T-helper 9 cell (primary cell): Measurements from ENCODE around the gene CACTIN.
A peak's percentile ranks its signal among the peaks of the same experiment; 100 is the strongest.
"Not testable (repeated sequence)": the region's sequence is repeated elsewhere in the genome, so short reads cannot be mapped to it uniquely, and the experiment has no call there.

Experiments used
- DNase-seq: peaks from one replicate; pipeline ENCODE4 v3.0.0-alpha.2; 2020

CACTIN gene

DNA sequence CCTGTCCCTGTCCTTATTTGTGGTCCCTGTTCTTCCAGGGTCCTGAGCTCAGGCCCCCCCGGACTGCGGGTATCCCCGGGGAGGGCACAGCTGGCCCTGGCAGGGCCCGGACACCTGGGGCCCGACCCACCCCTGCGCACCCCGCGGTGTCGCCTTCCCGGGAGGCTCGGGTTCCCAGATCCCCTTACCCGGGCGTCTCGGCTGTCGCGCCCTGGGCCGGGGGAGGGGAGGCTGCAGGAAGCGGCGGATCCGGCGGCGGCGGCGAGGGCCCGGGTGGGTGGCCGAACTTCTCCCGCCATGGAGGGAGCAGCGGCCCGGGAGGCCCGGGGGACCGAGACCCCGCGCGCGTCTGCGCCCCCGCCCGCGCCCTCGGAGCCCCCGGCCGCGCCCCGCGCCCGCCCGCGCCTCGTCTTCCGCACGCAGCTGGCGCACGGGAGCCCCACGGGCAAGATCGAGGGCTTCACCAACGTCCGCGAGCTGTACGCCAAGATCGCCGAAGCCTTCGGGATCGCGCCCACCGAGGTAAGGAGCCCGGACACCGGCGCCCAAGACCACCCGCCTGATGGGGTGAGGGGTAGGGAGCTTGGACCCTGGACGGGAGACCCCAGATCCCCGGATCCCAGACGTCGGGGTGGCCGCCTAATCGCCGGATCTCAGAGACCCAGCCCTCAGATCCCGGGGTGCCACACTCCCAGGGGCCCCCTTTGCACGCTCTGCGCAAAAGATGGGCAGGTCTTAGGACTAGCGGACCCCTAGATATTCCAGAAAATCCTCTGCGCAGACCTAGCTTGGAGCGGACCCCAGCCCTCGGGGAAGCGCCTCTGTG lies 41.1 kb downstream of the CACTIN start, which contains the start of gene GIPC3:
Gene GIPC3, plus strand, starts transcription at position 178 of the 826 bp plus-strand sequence. Its CDS starts 120 bp downstream, at position 298.
- DNase-seq, result no peak

DNA sequence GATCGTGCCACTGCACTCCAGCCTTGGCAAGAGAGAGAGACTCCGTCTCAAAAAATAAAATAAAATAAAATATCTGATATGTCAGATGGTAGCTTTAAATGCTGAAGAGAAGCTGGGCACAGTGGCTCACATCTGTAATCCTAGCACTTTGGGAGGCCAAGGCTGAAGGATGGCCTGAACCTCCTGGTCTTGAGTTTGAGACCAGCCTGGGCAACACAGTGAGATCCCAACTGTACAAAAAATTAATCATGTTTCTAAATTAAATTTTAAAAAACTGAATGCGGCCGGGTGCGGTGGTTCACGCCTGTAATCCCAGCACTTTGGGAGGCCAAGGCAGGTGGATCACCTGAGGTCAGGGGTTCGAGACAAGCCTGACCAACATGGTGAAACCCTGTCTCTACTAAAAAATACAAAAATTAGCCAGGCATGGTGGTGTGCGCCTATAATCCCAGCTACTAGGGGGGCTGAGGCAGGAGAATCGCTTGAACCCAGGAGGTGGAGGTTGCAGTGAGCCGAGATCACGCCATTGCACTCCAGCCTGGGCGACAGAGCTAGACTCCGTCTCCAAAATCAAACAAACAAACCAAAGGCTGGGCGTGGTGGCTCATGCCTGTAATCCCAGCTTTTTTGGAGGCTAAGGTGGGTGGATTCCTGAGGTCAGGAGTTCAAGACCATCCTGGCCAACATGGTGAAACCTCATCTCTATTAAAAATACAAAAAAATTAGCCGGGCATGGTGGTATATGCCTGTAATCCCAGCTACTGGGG lies 42.4 kb downstream of the CACTIN start:
- DNase-seq, result not testable (repeated sequence)

DNA sequence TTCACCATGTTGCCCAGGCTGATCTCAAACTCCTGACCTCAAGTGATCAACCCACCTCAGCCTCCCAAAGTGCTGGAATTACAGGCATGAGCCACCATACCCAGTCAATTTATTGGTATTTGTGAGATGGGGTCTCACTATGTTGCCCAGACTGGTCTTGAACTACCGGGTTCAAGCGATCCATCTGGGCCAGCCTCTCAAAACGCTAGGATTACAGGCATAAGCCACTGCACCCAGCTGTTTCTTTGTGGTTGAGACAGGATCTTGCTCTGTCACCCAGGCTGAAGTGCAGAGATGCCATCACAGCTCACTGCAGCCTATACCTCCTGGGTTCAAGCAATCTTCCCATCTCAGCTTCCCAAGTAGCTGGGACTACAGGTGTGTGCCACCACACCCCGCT lies 44.8 kb downstream of the CACTIN start:
- not testable (repeated sequence) for DNase-seq

DNA sequence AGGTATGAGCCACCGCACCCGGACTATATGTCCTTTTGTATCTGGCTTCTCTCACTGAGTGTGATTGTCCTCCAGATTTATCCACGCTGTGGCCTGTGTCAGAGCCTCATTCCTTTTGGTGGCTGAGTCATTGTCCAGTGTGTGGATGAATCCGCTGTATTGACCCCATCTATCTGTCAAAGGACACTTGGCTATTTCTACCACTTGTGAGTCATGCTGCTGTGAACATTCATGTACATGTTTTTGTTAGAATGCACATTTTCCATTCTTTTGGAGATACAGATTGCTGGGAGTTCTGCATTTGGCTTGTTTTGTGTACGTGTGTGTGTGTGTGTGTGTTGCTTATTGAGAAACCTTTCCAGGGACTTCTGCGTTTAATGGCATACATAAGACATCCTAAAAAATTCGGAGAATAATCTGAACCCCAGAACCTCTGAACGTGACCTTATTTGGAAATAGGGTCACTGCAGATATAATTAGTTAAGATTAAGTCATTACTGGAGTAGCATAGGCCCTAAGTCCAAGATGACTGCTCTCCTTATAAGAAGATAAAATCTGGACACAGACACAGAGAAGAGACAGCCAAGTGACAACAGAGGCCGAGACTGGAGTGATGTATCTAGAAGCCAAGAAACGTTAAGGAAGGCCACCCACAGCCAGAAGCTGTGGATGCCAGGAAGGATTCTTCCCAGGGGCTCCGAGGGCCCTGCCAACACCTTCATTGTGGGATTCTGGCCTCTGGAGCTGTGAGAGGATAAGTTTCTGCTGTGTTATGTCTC lies 46.2 kb downstream of the CACTIN start:
- DNase-seq, result no peak

DNA sequence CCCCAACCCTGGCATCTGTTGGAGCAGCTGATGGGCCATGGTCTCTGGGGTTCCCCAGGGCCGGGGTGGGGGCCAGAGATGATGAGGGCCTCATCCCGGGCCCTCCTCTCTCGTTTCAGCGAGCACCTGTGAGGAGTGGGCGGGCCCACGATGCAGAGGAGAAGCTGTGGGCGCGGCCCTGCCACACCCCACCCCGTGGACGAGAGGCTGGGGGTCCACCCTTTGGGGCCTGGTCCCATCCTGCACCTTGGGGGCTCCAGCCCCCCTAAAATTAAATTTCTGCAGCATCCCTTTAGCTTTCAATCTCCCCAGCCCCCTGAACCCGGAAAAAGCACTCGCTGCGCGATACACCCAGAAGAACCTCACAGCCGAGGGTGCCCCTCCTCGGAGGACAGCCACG lies 48.2 kb downstream of the CACTIN start:
- DNase-seq, result no peak

GRCh38 chr19:3577723-3578344 lies 48.8 kb downstream of the CACTIN start:
- DNase-seq, result no peak

DNA sequence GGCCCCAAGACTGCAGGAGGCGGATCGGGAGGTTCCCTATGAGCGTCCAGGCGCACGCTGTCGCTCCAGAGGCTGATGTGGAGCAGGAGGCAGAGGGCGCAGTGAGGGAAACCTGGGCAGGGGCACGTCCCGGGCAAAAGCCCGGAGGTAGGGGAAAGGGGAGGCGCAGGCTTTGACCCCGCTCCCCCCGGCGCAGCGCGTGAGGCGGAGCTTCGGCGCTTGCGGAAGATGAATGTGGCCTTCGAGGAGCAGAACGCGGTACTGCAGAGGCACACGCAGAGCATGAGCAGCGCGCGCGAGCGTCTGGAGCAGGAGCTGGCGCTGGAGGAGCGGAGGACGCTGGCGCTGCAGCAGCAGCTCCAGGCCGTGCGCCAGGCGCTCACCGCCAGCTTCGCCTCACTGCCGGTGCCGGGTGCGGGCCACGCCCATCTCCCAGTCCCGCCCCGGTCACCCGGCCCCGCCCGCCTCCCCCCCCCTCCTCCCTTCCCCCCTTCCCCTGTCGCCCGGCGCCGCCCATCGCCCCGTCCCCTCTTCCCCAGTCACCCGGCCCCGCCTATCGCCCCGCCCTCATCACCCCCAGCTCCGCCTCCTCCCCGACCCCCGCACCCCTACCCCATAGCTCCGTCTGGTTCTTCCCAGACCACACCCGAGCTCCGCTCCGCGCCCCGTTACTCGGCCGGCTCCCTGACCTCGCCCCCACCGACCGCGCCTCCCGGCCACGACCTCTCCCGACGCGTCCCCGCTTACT lies 49.7 kb downstream of the CACTIN start:
- DNase-seq, result no peak

DNA sequence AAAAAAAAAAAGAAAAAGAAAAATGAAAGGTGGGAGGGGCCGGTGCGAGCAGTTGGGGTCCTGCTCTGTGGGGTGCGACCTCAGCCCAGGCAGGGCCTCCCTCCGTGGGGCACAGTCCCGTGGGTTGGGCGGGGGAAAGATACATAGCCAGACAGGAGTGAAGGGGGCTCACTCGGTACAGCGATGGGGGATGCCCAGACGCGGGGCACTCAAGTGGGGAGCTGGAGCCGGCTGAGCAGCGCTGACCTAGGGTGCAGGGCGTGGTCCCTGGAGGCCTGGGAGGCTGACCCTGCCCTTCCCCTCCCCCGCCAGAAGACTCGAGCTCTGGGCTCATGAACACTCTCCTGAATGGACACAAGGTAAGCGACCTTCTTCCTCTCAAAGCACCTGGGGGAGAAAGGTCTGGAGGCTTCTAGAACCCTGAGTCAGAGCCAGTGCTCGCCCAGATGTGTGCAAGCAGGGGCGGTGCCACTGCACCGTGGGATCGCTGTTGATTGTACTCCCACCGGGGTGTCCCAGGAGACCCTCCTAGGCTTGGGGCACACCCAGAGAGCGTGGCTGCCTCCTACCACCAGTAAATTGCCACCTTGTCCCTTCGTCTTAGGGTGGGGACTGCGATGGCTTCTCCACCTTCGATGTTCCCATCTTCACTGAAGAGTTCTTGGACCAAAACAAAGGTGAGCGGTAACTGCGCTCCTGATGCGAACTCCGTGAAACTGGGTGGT lies 50.5 kb downstream of the CACTIN start:
- DNase-seq, result no peak

DNA sequence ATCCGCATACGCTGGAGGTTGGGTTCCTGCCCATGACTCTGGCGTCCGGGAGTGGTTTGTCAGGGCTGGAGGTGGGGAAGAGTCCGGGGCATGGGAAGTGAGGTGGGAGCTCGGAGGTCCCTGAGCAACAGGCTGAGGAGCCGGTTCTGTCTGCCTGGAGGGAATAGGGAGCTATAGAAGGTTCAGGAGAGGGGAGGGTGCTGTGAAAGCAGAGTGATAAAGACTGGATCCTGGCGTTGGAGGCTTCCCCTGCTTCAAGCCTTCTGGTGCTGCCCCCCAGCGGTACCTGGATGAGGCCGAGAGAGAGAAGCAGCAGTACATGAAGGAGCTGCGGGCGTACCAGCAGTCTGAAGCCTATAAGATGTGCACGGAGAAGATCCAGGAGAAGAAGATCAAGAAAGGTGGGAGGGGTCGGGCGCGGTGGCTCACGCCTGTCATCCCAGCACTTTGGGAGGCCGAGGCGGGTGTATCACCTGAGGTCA lies 51.3 kb downstream of the CACTIN start:
- no peak for DNase-seq

DNA sequence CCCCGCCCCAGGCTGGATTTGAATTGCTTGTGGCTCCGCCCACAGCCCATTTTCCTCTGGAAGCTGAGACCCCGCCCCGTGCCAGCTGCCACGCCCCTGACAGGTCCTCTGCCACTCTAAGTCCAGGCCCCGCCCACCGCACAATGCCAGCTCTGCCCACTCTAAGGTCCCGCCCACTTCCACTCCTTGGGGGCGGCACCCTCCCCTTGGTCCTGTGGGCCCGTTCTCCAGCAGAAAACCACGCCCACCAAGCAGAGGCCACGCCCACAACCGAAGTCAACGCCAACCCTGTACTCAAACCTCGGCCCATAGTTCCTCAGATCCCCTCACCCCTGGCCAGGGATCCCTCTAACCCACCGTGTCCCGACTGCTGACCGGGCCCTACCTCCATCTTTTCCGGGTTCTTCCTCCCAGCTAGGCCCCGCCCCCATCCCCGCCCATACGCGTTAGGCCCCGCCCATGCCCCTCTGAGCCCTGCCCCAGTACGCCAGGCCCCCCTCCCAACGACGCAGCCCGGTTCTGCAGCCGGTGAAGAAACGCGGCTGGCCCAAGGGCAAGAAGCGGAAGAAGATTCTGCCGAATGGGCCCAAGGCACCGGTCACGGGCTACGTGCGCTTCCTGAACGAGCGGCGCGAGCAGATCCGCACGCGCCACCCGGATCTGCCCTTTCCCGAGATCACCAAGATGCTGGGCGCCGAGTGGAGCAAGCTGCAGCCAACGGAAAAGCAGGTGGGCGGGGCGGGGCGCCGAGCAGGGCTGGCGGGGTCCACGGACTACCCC lies 52.5 kb downstream of the CACTIN start:
- DNase-seq, result peak; percentile 70

GRCh38 chr19:3573162-3573857 lies 53.3 kb downstream of the CACTIN start:
- DNase-seq, result no peak

DNA sequence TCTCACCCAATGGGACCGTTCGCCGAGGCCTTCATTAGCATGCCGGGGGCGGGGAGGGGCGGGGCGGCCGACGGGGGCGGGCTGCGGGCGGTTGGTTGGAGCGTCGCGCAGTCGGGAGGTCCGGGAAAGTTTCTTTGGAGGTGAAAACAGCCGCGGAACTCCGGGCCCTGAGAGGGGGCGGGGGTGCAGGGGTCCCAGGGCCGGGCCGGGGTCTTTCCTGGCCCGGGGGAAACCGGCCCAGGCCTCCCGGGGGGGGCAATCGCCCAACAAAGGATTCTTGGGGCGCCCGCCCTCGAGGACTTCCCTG lies 53.8 kb downstream of the CACTIN start, which contains the start of gene HMG20B:
Gene HMG20B, plus strand, starts transcription at position 90 of the 307 bp plus-strand sequence. CDS start 366 bp downstream, outside the sequence.
- DNase-seq, result no peak

DNA sequence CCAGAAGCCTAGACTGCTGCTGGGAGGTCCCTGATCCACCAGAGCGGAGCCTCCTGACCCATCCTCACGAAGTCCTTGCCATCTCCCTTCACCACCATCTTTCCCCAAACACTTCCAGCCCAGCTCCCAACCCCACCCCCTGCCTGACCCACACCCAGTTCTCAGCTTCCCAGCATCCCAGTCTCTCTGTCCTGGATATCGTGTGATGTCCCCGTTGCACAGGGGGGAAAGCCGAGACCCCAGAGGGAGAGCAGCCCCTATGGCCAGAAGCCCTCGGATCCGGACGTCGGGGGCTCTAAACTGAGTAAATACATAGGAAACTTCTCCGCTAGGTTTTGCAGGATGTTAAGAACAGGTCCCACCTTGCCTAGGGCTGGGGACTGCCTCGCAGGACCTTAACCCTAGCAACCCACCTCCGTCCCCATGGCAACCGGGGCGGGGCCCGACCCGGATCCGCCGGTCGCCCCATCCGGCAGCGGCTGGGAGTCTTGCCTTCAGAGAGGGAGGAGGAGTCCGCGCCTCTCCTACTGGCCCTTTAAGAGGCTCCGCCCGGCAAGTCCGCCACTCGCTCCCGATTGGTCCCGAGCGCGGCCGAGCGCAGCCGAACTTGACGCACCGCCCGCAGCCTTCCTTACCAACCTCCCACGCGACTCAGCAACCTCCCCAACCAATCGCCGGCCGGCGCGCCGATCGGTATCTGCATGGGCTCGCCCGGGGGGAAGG lies 54.3 kb downstream of the CACTIN start:
- DNase-seq, result peak; percentile 98

DNA sequence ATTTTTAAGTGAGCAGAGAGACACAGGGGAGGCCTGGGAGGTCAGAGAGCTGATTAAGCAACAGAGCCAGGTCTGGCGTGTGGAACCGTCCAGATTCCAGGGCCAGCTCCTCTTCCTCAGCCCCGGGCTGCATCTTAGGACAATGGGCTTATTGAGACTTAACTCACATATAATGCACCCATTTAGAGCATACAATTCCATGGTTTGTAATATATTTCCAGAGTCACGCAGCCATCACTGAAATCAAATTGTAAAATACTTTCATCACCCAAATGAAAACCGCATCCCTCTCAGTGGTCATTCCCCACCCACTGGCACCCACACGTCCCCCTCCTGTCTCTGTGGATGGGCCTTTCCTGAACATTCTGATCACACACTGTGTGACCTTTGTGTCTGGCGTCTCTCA lies 56.0 kb downstream of the CACTIN start:
- no peak for DNase-seq

DNA sequence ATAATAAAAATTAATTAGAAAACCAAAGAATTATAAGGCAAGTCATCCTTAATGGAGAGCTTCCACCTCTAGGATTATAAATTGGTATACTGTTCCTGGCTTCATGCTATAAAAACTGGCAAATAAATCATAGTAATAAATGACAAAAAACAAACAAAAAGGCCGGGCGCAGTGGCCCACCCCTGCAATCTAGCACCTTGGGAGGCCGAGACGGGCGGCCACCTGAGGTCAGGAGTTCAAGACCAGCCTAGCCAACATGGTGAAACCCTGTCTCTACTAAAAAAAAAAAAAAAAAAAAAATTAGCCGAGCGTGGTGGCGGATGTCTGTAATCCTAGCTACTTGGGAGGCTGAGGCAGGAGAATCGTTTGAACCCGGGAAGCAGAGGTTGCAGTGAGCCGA lies 56.5 kb downstream of the CACTIN start:
- not testable (repeated sequence) for DNase-seq

DNA sequence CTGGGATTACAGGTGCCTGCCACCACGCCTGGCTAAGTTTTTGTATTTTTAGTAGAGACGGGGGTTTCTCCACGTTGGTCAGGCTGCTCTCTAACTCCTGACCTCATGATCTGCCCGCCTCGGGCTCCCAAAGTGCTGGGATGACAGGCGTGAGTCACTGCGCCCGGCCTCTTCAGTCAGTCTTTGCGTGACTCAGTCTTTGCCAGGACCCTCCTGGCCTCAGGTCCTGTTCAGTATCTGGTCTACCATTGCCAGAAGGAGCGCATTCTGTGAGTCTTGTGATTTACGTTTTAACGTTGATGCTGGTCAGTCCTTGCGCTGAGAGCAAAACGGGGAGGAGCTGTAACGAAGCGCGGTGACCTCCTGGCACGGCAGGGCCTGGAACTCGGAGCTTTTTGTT lies 61.5 kb downstream of the CACTIN start:
- no peak for DNase-seq

- DNase-seq, result no peak
These were observed 62.7 kb downstream of the CACTIN start for GRCh38 chr19:3563709-3564524.
